ENCODE measurements around the gene CYS1. TPM values are rescaled to one million over a fixed set of nuclear protein-coding genes. Genes with fewer than 3 reads are reported as not detected.

The CYS1 gene
- total RNA-seq, 1 donor from 2014 or later, result 20.8 TPM

GRCh38 chr2:10027660-10028330 is 52.4 kb downstream of the CYS1 start:
- TF ChIP-seq CTCF (conservative IDR thresholded peaks at IDR 0.05; ENCODE audit: low read depth, low read length), result no peak
- H3K4me3 ChIP-seq (ENCODE audit: low read depth, low read length), result no peak overlapping the region
- no peak for DNase-seq (ENCODE audit: low read depth)

GRCh38 chr2:10026940-10027569 is 53.2 kb downstream of the CYS1 start:
- no peak for DNase-seq (ENCODE audit: low read depth)
- no peak overlapping the region for H3K4me3 ChIP-seq (ENCODE audit: low read depth, low read length)
- TF ChIP-seq CTCF (conservative IDR thresholded peaks at IDR 0.05; ENCODE audit: low read depth, low read length), result no peak

GRCh38 chr2:10022966-10023662 is 57.1 kb downstream of the CYS1 start:
- no peak for DNase-seq (ENCODE audit: low read depth)
- peak; percentile 16 for TF ChIP-seq CTCF (conservative IDR thresholded peaks at IDR 0.05; ENCODE audit: low read depth, low read length)
- no peak overlapping the region for H3K4me3 ChIP-seq (ENCODE audit: low read depth, low read length)

GRCh38 chr2:10022445-10022844 is 57.8 kb downstream of the CYS1 start:
- no peak for TF ChIP-seq CTCF (conservative IDR thresholded peaks at IDR 0.05; ENCODE audit: low read depth, low read length)
- H3K4me3 ChIP-seq (ENCODE audit: low read depth, low read length), result no peak overlapping the region
- no peak for DNase-seq (ENCODE audit: low read depth)

GRCh38 chr2:10022041-10022421 is 58.2 kb downstream of the CYS1 start:
- TF ChIP-seq CTCF (conservative IDR thresholded peaks at IDR 0.05; ENCODE audit: low read depth, low read length), result no peak
- DNase-seq (ENCODE audit: low read depth), result no peak
- no peak overlapping the region for H3K4me3 ChIP-seq (ENCODE audit: low read depth, low read length)

- no peak for DNase-seq (ENCODE audit: low read depth)
- no peak overlapping the region for H3K4me3 ChIP-seq (ENCODE audit: low read depth, low read length)
- TF ChIP-seq CTCF (conservative IDR thresholded peaks at IDR 0.05; ENCODE audit: low read depth, low read length), result no peak
Observed at GRCh38 chr2:10019602-10020400, 60.4 kb downstream of the CYS1 start.
